ENCODE data around the gene CRTC3.
"Not testable (repeated sequence)": the region's sequence is repeated elsewhere in the genome, so short reads cannot be mapped to it uniquely, and the experiment has no call there.

Gene CRTC3

GRCh38 chr15:90657520-90658172 lies 127.9 kb downstream of the CRTC3 start:
- not testable (repeated sequence) for DNase-seq

- no peak for DNase-seq
Observed at GRCh38 chr15:90659481-90659880, 129.8 kb downstream of the CRTC3 start.

GRCh38 chr15:90660195-90660998 lies 130.7 kb downstream of the CRTC3 start:
- no peak for DNase-seq

GRCh38 chr15:90660999-90661330 lies 131.2 kb downstream of the CRTC3 start:
- DNase-seq = not testable (repeated sequence)

GRCh38 chr15:90664081-90664461 lies 134.3 kb downstream of the CRTC3 start:
- not testable (repeated sequence) for DNase-seq

GRCh38 chr15:90664650-90665287 lies 135.0 kb downstream of the CRTC3 start:
- peak; percentile 71 for DNase-seq

- peak; percentile 80 for DNase-seq
Observed at GRCh38 chr15:90665288-90666134, 135.8 kb downstream of the CRTC3 start.

GRCh38 chr15:90666135-90666909 lies 136.6 kb downstream of the CRTC3 start:
- DNase-seq = no peak

- no peak for DNase-seq
Observed at GRCh38 chr15:90667073-90667754, 137.5 kb downstream of the CRTC3 start.

GRCh38 chr15:90667755-90668345 lies 138.1 kb downstream of the CRTC3 start:
- not testable (repeated sequence) for DNase-seq

- DNase-seq = not testable (repeated sequence)
Observed at GRCh38 chr15:90670631-90671030, 140.9 kb downstream of the CRTC3 start.

- DNase-seq = no peak
Observed at GRCh38 chr15:90671216-90671615, 141.5 kb downstream of the CRTC3 start.

- not testable (repeated sequence) for DNase-seq
Observed at GRCh38 chr15:90673357-90673756, 143.6 kb downstream of the CRTC3 start.

- DNase-seq = no peak
Observed at GRCh38 chr15:90674476-90674875, 144.8 kb downstream of the CRTC3 start.

GRCh38 chr15:90675464-90675863 lies 145.7 kb downstream of the CRTC3 start:
- no peak for DNase-seq

- no peak for DNase-seq
Observed at GRCh38 chr15:90677807-90678790, 148.4 kb downstream of the CRTC3 start.

GRCh38 chr15:90679959-90680358 lies 150.2 kb downstream of the CRTC3 start:
- no peak for DNase-seq

- no peak for DNase-seq
Observed at GRCh38 chr15:90680371-90680935, 150.7 kb downstream of the CRTC3 start.

- DNase-seq = no peak
Observed at GRCh38 chr15:90681056-90681455, 151.3 kb downstream of the CRTC3 start.

- DNase-seq = no peak
Observed at GRCh38 chr15:90681480-90681879, 151.8 kb downstream of the CRTC3 start.

Data from right forelimb (tissue), 1 donor.